ENCODE measurements around the gene ADGRB3.

- TF ChIP-seq POLR2A (IDR thresholded peaks at IDR 0.05): no peak
- TF ChIP-seq CTCF (IDR thresholded peaks at IDR 0.05): no peak
Observed at GRCh38 chr6:69084746-69085335, 449.8 kb downstream of the ADGRB3 start.
